Measurements from ENCODE around the gene ELF4. TPM values are rescaled to one million over a fixed set of nuclear protein-coding genes. Genes with fewer than 3 reads are reported as not detected.

ELF4 gene
- total and polyA plus RNA-seq, 2 of the 13 experiments (the other 11 are each of a cell fraction or from before 2014, with no cell fraction given): 1.3 to 2.6 TPM

GRCh38 chrX:130086447-130087206, 23.7 kb downstream of the ELF4 start (continued):
- no peak for TF ChIP-seq ZSCAN5A (CRISPR knock-in tag; IDR thresholded peaks at IDR 0.05; ENCODE audit: borderline replicate concordance)
- no peak for TF ChIP-seq MXD3 (CRISPR knock-in tag; IDR thresholded peaks at IDR 0.05)
- TF ChIP-seq SKI (IDR thresholded peaks at IDR 0.05; ENCODE audit: partially characterized antibody): no peak
- no peak for TF ChIP-seq IRF2 (CRISPR knock-in tag; IDR thresholded peaks at IDR 0.05)

GRCh38 chrX:130085551-130086446, 24.5 kb downstream of the ELF4 start:
- POLR2A ChIA-PET: no interaction called here
- H3K4me2 ChIP-seq (ENCODE audit: low read depth, low read length): no peak overlapping the region
- DNase-seq (ENCODE audit: low spot score): no peak
- H3K27ac ChIP-seq (ENCODE audit: extremely low read length, insufficient read depth, low read length): no peak overlapping the region
- no peaks in the 10 kb centered on the region for H3K36me3 ChIP-seq (replicated peaks in 1 of 2; ENCODE audit: control insufficient read depth in 1 of 2, insufficient read depth in 2 of 2, low read length in 2 of 2)
- H3K9ac ChIP-seq (ENCODE audit: insufficient read depth, low read depth, low read length): no peak overlapping the region
- BruUV-seq (replicated peaks): no TSS peak
- no peak overlapping the region for H2AFZ ChIP-seq (ENCODE audit: low read length)
- H3K9me3 ChIP-seq (ENCODE audit: low read length): no peaks in the 10 kb centered on the region
- H3K4me3 ChIP-seq (replicated peaks in 1 of 3; ENCODE audit: insufficient read depth in 1 of 3, low read depth in 2 of 3, low read length in 3 of 3): no peak overlapping the region
- TF ChIP-seq KDM3A (CRISPR knock-in tag; IDR thresholded peaks at IDR 0.05; ENCODE audit: low read depth): no peak
- TF ChIP-seq ZSCAN9 (CRISPR knock-in tag; IDR thresholded peaks at IDR 0.05; ENCODE audit: borderline replicate concordance): no peak
- TF ChIP-seq ARNT (IDR thresholded peaks at IDR 0.05): no peak
- no peak for TF ChIP-seq NPAS2 (CRISPR knock-in tag; IDR thresholded peaks at IDR 0.05; ENCODE audit: borderline replicate concordance)
- no peak for TF ChIP-seq RELA (CRISPR knock-in tag; IDR thresholded peaks at IDR 0.05)
- no peak for TF ChIP-seq KLF6 (CRISPR knock-in tag; IDR thresholded peaks at IDR 0.05)
- no peak for TF ChIP-seq ZNF138 (CRISPR knock-in tag; IDR thresholded peaks at IDR 0.05; ENCODE audit: low read depth)
- TF ChIP-seq HDAC1 (CRISPR knock-in tag; IDR thresholded peaks at IDR 0.05): no peak
- intact Hi-C loops (cut with micrococcal nuclease; ENCODE audit: unreplicated experiment) (no loop called here), in situ Hi-C loops (cut with HindIII; ENCODE audit: extremely low pct_ligation_motif_present, low pct_unique_long_range_greater_than_20kb) (no loop called here)
- 90% methylated on average over 8 of the region's 11 CpGs for WGBS (ENCODE audit: low lambda C conversion rate)
- CTCF ChIA-PET (ENCODE audit: low intra/inter-chr PET ratio, low total read pairs): no interaction called here
- peaks cover 9% of the 10 kb centered on the region for H3K4me1 ChIP-seq (ENCODE audit: insufficient read depth, low read length)
- H3K79me2 ChIP-seq (ENCODE audit: insufficient read depth, low read length): no peaks in the 10 kb centered on the region
- H4K20me1 ChIP-seq (ENCODE audit: insufficient read depth, low read length): no peaks in the 10 kb centered on the region
- no peak for ATAC-seq
- no peak for FAIRE-seq
- H3K27me3 ChIP-seq (ENCODE audit: control insufficient read depth in 1 of 2, insufficient read depth in 2 of 2, low read length in 2 of 2): no peaks in the 10 kb centered on the region

Measured in HepG2 (cell line).